ENCODE results near the gene ARPC5L.

DNA sequence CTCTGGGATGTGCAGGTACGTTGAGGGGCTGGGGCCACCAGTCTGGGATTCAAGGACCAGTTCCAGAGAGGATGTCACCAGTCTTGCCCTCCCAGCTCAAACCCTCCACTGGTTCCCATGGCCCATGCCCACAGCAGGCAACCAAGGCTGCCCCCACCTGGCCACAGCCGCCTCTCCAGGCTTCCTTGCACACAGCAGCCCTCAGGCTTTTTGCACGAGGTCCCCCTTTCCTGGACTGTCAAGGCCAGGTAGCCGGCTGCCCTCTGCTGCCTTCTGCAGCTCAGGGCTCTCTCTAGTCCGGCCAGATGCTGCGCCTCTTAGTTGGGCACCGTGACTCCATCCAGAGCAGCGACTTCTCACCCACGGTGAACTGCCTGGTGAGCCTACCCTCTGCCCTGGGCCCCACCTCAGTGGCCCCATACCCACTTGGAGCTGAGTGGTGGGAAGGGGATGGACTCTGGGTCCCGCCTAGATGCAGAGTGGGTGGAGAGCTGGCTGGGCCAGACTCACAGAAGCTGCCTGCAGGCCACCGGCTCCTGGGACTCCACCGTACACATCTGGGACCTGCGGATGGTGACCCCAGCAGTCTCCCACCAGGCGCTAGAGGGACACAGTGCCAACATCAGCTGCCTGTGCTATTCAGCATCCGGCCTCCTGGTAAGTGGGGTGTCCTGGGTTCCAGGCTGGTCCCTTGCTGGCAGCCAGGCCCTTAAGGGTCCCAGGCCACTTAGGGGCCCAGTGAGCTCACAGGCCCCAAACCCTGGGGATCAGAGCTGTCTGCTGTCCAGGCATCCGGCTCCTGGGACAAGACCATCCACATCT lies 5.8 kb upstream of the ARPC5L start:
- TF ChIP-seq, protein P1, sequence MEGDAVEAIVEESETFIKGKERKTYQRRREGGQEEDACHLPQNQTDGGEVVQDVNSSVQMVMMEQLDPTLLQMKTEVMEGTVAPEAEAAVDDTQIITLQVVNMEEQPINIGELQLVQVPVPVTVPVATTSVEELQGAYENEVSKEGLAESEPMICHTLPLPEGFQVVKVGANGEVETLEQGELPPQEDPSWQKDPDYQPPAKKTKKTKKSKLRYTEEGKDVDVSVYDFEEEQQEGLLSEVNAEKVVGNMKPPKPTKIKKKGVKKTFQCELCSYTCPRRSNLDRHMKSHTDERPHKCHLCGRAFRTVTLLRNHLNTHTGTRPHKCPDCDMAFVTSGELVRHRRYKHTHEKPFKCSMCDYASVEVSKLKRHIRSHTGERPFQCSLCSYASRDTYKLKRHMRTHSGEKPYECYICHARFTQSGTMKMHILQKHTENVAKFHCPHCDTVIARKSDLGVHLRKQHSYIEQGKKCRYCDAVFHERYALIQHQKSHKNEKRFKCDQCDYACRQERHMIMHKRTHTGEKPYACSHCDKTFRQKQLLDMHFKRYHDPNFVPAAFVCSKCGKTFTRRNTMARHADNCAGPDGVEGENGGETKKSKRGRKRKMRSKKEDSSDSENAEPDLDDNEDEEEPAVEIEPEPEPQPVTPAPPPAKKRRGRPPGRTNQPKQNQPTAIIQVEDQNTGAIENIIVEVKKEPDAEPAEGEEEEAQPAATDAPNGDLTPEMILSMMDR (IDR thresholded peaks at IDR 0.05): peak in 4 of 7 experiments; percentile 24 to 47 (median 35)
- TF ChIP-seq POLR2A (IDR thresholded peaks at IDR 0.05): no peak
